H9 (cell line): ENCODE results near the gene PTPN22. TPM values are rescaled to one million over a fixed set of nuclear protein-coding genes. Genes with fewer than 3 reads are reported as not detected.

Experiments
- DNase-seq: peaks from one replicate; pipeline ENCODE4 v3.0.0-alpha.2; 2017
- H2AFZ ChIP-seq: one replicate; pipeline ENCODE4 v1.6.1; 2013; ENCODE audit warnings: mild to moderate bottlenecking, low read length, control low read depth, moderate library complexity
- H2AK5ac ChIP-seq: 2 replicates; pipeline ENCODE4 v1.6.1; 2013; ENCODE audit warnings: low read length, control low read depth, mixed read lengths; ENCODE audit not compliant: insufficient read length
- H2BK120ac ChIP-seq: one replicate; pipeline ENCODE4 v1.6.1; 2013; ENCODE audit warnings: low read depth, mild to moderate bottlenecking, low read length, control low read depth, inconsistent platforms; ENCODE audit not compliant: poor library complexity, severe bottlenecking
- H2BK12ac ChIP-seq: 2 replicates; pipeline ENCODE4 v1.6.1; 2013; ENCODE audit warnings: low read length, control low read depth, mixed read lengths, low read depth; ENCODE audit not compliant: insufficient read length
- H2BK15ac ChIP-seq: 2 replicates; pipeline ENCODE4 v1.6.1; 2013; ENCODE audit warnings: low read depth, low read length, control low read depth
- H2BK20ac ChIP-seq: one replicate; pipeline ENCODE4 v1.6.1; 2013; ENCODE audit warnings: low read depth, mild to moderate bottlenecking, low read length, control low read depth, inconsistent platforms; ENCODE audit not compliant: poor library complexity, severe bottlenecking
- H2BK5ac ChIP-seq: 2 replicates; pipeline ENCODE4 v1.6.1; 2013; ENCODE audit warnings: low read length, control low read depth, mixed read lengths; ENCODE audit not compliant: insufficient read length
- H3K14ac ChIP-seq: 2 replicates; pipeline ENCODE4 v1.6.1; 2013; ENCODE audit warnings: low read length, control low read depth; ENCODE audit not compliant: insufficient read depth
- H3K18ac ChIP-seq: 2 replicates; pipeline ENCODE4 v1.6.1; 2013; ENCODE audit warnings: low read depth, mild to moderate bottlenecking, mixed read lengths, low read length, control low read depth; ENCODE audit not compliant: insufficient read length
- H3K23ac ChIP-seq: 2 replicates; pipeline ENCODE4 v1.6.1; 2013; ENCODE audit warnings: low read length, control low read depth, mixed read lengths, low read depth; ENCODE audit not compliant: insufficient read length
- H3K23me2 ChIP-seq: 2 replicates; pipeline ENCODE4 v1.6.1; 2013; ENCODE audit warnings: low read depth, mild to moderate bottlenecking, mixed read lengths, low read length, control low read depth; ENCODE audit not compliant: insufficient read length, poor library complexity, severe bottlenecking
- H3K27ac ChIP-seq: 2 replicates; pipeline ENCODE4 v1.5.1; 2013; ENCODE audit warnings: low read length, control low read depth, mixed read lengths, low read depth; ENCODE audit not compliant: insufficient read length
- H3K27me3 ChIP-seq: 2 replicates; pipeline ENCODE4 v1.6.1; 2013; ENCODE audit warnings: low read length, control low read depth, inconsistent platforms; ENCODE audit not compliant: insufficient read depth
- H3K4ac ChIP-seq: 2 replicates; pipeline ENCODE4 v1.6.1; 2013; ENCODE audit warnings: low read depth, mild to moderate bottlenecking, control low read depth, inconsistent platforms, low read length, moderate library complexity
- H3K4me1 ChIP-seq: 2 replicates; pipeline ENCODE4 v1.6.1; 2013; ENCODE audit warnings: low read length, control low read depth, inconsistent platforms; ENCODE audit not compliant: insufficient read depth
- H3K4me2 ChIP-seq: 2 replicates; pipeline ENCODE4 v1.6.1; 2013; ENCODE audit warnings: low read length, control low read depth, mixed read lengths; ENCODE audit not compliant: insufficient read length, insufficient read depth
- H3K56ac ChIP-seq: 2 replicates; pipeline ENCODE4 v1.6.1; 2013; ENCODE audit warnings: low read depth, mild to moderate bottlenecking, mixed read lengths, low read length, control low read depth; ENCODE audit not compliant: insufficient read length
- H3K79me1 ChIP-seq: 2 replicates; pipeline ENCODE4 v1.6.1; 2013; ENCODE audit warnings: low read depth, mild to moderate bottlenecking, moderate library complexity, low read length, control low read depth, inconsistent platforms; ENCODE audit not compliant: insufficient read depth, poor library complexity, severe bottlenecking
- H3K79me2 ChIP-seq: 2 replicates; pipeline ENCODE4 v1.6.1; 2013; ENCODE audit warnings: low read length, control low read depth, inconsistent platforms; ENCODE audit not compliant: insufficient read depth
- H3K9ac ChIP-seq: 2 replicates; pipeline ENCODE4 v1.6.1; 2013; ENCODE audit warnings: low read length, control low read depth, mixed read lengths; ENCODE audit not compliant: insufficient read length; ENCODE audit errors: extremely low read depth
- H3K9me3 ChIP-seq: one replicate; pipeline ENCODE4 v1.6.1; 2013; ENCODE audit warnings: low read depth, low read length, inconsistent platforms; ENCODE audit not compliant: control insufficient read depth
- H3T11ph ChIP-seq: one replicate; pipeline ENCODE4 v1.6.1; 2013; ENCODE audit warnings: mild to moderate bottlenecking, low read length, control low read depth, inconsistent platforms
- H4K20me1 ChIP-seq: one replicate; pipeline ENCODE4 v1.6.1; 2013; ENCODE audit not compliant: control insufficient read depth, insufficient read length, insufficient read depth
- H4K5ac ChIP-seq: 2 replicates; pipeline ENCODE4 v1.6.1; 2013; ENCODE audit warnings: low read depth, mild to moderate bottlenecking, mixed read lengths, low read length, control low read depth; ENCODE audit not compliant: insufficient read length
- H4K8ac ChIP-seq: replicated peaks from 2 replicates; pipeline ENCODE4 v1.6.1; 2013; ENCODE audit warnings: low read length, control low read depth, mixed read lengths, low read depth; ENCODE audit not compliant: insufficient read length
- H4K91ac ChIP-seq: 2 replicates; pipeline ENCODE4 v1.6.1; 2013; ENCODE audit warnings: low read depth, mild to moderate bottlenecking, moderate library complexity, mixed read lengths, low read length, control low read depth; ENCODE audit not compliant: insufficient read length
- H3K27ac Mint-ChIP-seq, 3 experiments: 2 replicates in 2 of 3; 3 replicates in 1 of 3; pipeline ENCODE4 v1.8.0; 2020 to 2021; ENCODE audit warnings: mixed read lengths in 3 of 3, mild to moderate bottlenecking in 1 of 3, moderate library complexity in 1 of 3
- H3K27me3 Mint-ChIP-seq: 2 replicates; pipeline ENCODE4 v1.8.0; 2021; ENCODE audit warnings: low read depth, mild to moderate bottlenecking, moderate library complexity, mixed read lengths
- H3K36me3 Mint-ChIP-seq, 3 experiments: 2 replicates in 2 of 3; 3 replicates in 1 of 3; pipeline ENCODE4 v1.8.0; 2020 to 2021; ENCODE audit warnings: low read depth in 3 of 3, mixed read lengths in 3 of 3; ENCODE audit not compliant: insufficient read depth in 1 of 3
- H3K4me1 Mint-ChIP-seq, 2 experiments: 2 replicates each; pipeline ENCODE4 v1.8.0; 2020; ENCODE audit warnings: mixed read lengths in 2 of 2
- H3K4me3 Mint-ChIP-seq, 2 experiments: 2 replicates in 1 of 2; 3 replicates in 1 of 2; pipeline ENCODE4 v1.8.0; 2020 to 2021; ENCODE audit warnings: mild to moderate bottlenecking in 2 of 2, mixed read lengths in 2 of 2, moderate library complexity in 1 of 2
- H3K9me3 Mint-ChIP-seq, 2 experiments: 2 replicates in 1 of 2; 3 replicates in 1 of 2; pipeline ENCODE4 v1.8.0; 2020; ENCODE audit warnings: mild to moderate bottlenecking in 2 of 2, mixed read lengths in 2 of 2, moderate library complexity in 1 of 2
- CTCF ChIP-seq: fragments of 200-600 bp; sonication (generic); conservative IDR thresholded peaks from 3 replicates; pipeline ENCODE4 v1.8.0; 2021; ENCODE audit warnings: antibody characterized with exemption, mild to moderate bottlenecking
- WGBS: extraction: QIAGEN DNeasy Blood & Tissue Kit; methylation state at CpG from one replicate; pipeline ENCODE4 v1.1.7; 2013; ENCODE audit warnings: missing lambda C conversion rate, low lambda C conversion rate, mixed read lengths; ENCODE audit not compliant: insufficient read length; ENCODE audit errors: extremely low coverage; 5-methylcytosine and 5-hydroxymethylcytosine counted together
- total RNA-seq: library from RNA; stranded (reverse); gene quantifications from 2 replicates; pipeline ENCODE4 v1.2.1, GENCODE V29; 2021

PTPN22 gene
- total RNA-seq, 1 experiment from 2014 or later, result not detected

- Histone ChIP-seq H3K23ac (no peak overlapping the region), H2BK5ac (no peak overlapping the region), H3K9ac (no peak overlapping the region), H3K27me3 (no peaks in the 10 kb centered on the region), H3K79me1 (peaks cover 11% of the 10 kb centered on the region), H2BK12ac (no peak overlapping the region), H3K4me2 (no peak overlapping the region), H2AFZ (no peak overlapping the region), H3K23me2 (no peaks in the 10 kb centered on the region), H3K9me3 (no peaks in the 10 kb centered on the region), H2BK15ac (no peak overlapping the region), H4K20me1 (no peaks in the 10 kb centered on the region), H4K91ac (no peak overlapping the region), H3K27ac (no peak overlapping the region), H3K4ac (no peak overlapping the region), H3K4me1 (no peaks in the 10 kb centered on the region), H2BK20ac (no peak overlapping the region), H3K14ac (no peak overlapping the region), H2AK5ac (no peak overlapping the region), H3K18ac (no peak overlapping the region), H4K8ac (no peak overlapping the region), H3K56ac (no peak overlapping the region), H3K79me2 (peaks cover 20% of the 10 kb centered on the region; the same call in 1 of the 2 replicates), H3T11ph (no peak overlapping the region), H2BK120ac (no peak overlapping the region), H4K5ac (no peak overlapping the region)
- H3K9me3 Mint-ChIP-seq, result 0 out of 5 replicates have a peak, but pooled peaks cover 0 to 3% of the 10 kb centered on the region in 2 experiments
- DNase-seq, result no peak
- peaks cover 3 to 16% (median 11%) of the 10 kb centered on the region in 3 experiments; a peak in 6 of 7 replicates for H3K36me3 Mint-ChIP-seq
- no peaks in the 10 kb centered on the region for H3K27me3 Mint-ChIP-seq
- peaks cover 21% of the 10 kb centered on the region in 2 experiments for H3K4me1 Mint-ChIP-seq
- H3K27ac Mint-ChIP-seq, result no peak overlapping the region
- no peak overlapping the region for H3K4me3 Mint-ChIP-seq
- TF ChIP-seq CTCF, result no peak
- no CpG with 5 or more reads among the region's 4 CpGs for WGBS
Observed at GRCh38 chr1:113805639-113806038, 65.9 kb downstream of the PTPN22 start.
